A673 (cell line): ENCODE data around the gene LRRC72. TPM values are rescaled to one million over a fixed set of nuclear protein-coding genes. Genes with fewer than 3 reads are reported as not detected.

Source experiments
- BruUV-seq: library from RNA; stranded (reverse); fragments of 400-500 nt; replicated peaks from 2 replicates; lab custom pipeline; 2021; lab: Mats Ljungman, UMichigan
- CTCF ChIA-PET: fragments of 300-600 bp; sonication (Branson Sonifier 250); formaldehyde crosslinking; loops from one replicate; lab custom pipeline; 2022; ENCODE audit warnings: antibody characterized with exemption; lab: Charles Lee
- POLR2A ChIA-PET: fragments of 300-600 bp; sonication (Branson Sonifier 250); formaldehyde crosslinking; loops from one replicate; lab custom pipeline; 2022; ENCODE audit warnings: antibody characterized with exemption; ENCODE audit not compliant: low non-redundant PET; lab: Charles Lee
- DNase-seq: peaks from one replicate; pipeline ENCODE4 v3.0.0-alpha.2; 2015; ENCODE audit warnings: low spot score
- H3K27ac ChIP-seq: fragments of 200-600 bp; sonication (generic); 2 replicates; pipeline ENCODE4 v1.5.1; 2016; ENCODE audit warnings: mixed run types, low read depth, mild to moderate bottlenecking, mixed read lengths, antibody characterized with exemption, low read length; ENCODE audit not compliant: poor library complexity, severe bottlenecking
- H3K27me3 ChIP-seq: fragments of 200-600 bp; sonication (generic); replicated peaks from 2 replicates; pipeline ENCODE4 v1.6.1; 2017; ENCODE audit warnings: mixed run types, low read depth, mild to moderate bottlenecking, mixed read lengths, antibody characterized with exemption, low read length; ENCODE audit not compliant: insufficient read depth, poor library complexity
- H3K36me3 ChIP-seq: fragments of 200-600 bp; sonication (generic); 2 replicates; pipeline ENCODE4 v1.6.1; 2016; ENCODE audit warnings: mixed run types, mild to moderate bottlenecking, mixed read lengths, antibody characterized with exemption, low read length; ENCODE audit not compliant: insufficient read depth, poor library complexity, severe bottlenecking
- H3K4me1 ChIP-seq: fragments of 200-600 bp; sonication (generic); 2 replicates; pipeline ENCODE4 v1.6.1; 2017; ENCODE audit warnings: mixed run types, mild to moderate bottlenecking, mixed read lengths, antibody characterized with exemption, low read length; ENCODE audit not compliant: insufficient read depth, poor library complexity, severe bottlenecking
- H3K4me3 ChIP-seq: fragments of 200-600 bp; sonication (generic); 2 replicates; pipeline ENCODE4 v1.5.1; 2016; ENCODE audit warnings: low read depth, mixed run types, mild to moderate bottlenecking, mixed read lengths, low read length; ENCODE audit not compliant: poor library complexity, severe bottlenecking
- H3K9me3 ChIP-seq: fragments of 200-600 bp; sonication (generic); 2 replicates; pipeline ENCODE4 v1.6.1; 2016; ENCODE audit warnings: mixed run types, low read depth, mild to moderate bottlenecking, mixed read lengths, antibody characterized with exemption, low read length; ENCODE audit not compliant: poor library complexity, severe bottlenecking
- EZH2 ChIP-seq: fragments of 200-600 bp; sonication (generic); IDR thresholded peaks from 2 replicates; pipeline ENCODE4 v1.6.1; 2017; ENCODE audit warnings: borderline replicate concordance, low read depth, mild to moderate bottlenecking, mixed read lengths, antibody characterized with exemption, low read length; ENCODE audit not compliant: poor library complexity, severe bottlenecking
- intact Hi-C: fragments of 100-400 bp; cut with micrococcal nuclease; formaldehyde crosslinking; loops from one replicate; pipeline ENCODE4 v1.10.0; 2022; ENCODE audit not compliant: unreplicated experiment
- total RNA-seq: library from RNA; stranded (reverse); gene quantifications from 2 replicates; pipeline ENCODE4 v1.2.3, GENCODE V29; 2021
- TF ChIP-seq, protein P1 (sequence below): fragments of 300-800, 200-600 bp; sonication (generic); conservative IDR thresholded peaks from 2 replicates; pipeline ENCODE4 v1.5.1; 2017; ENCODE audit warnings: low read depth, mild to moderate bottlenecking, antibody characterized with exemption, low read length, moderate library complexity, mixed read lengths

LRRC72 gene
- total RNA-seq, 1 experiment from 2014 or later = not detected

- BruUV-seq = no TSS peak
These were observed 16.8 kb upstream of the LRRC72 start for GRCh38 chr7:16509829-16510228.

GRCh38 chr7:16511314-16511713 is 15.3 kb upstream of the LRRC72 start:
- TF ChIP-seq EZH2 = no peak
- TF ChIP-seq, protein P1, sequence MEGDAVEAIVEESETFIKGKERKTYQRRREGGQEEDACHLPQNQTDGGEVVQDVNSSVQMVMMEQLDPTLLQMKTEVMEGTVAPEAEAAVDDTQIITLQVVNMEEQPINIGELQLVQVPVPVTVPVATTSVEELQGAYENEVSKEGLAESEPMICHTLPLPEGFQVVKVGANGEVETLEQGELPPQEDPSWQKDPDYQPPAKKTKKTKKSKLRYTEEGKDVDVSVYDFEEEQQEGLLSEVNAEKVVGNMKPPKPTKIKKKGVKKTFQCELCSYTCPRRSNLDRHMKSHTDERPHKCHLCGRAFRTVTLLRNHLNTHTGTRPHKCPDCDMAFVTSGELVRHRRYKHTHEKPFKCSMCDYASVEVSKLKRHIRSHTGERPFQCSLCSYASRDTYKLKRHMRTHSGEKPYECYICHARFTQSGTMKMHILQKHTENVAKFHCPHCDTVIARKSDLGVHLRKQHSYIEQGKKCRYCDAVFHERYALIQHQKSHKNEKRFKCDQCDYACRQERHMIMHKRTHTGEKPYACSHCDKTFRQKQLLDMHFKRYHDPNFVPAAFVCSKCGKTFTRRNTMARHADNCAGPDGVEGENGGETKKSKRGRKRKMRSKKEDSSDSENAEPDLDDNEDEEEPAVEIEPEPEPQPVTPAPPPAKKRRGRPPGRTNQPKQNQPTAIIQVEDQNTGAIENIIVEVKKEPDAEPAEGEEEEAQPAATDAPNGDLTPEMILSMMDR = no peak
- CTCF ChIA-PET = no interaction called here
- no peak for DNase-seq

More at GRCh38 chr7:16509829-16510228, 16.8 kb upstream of the LRRC72 start:
- H3K36me3 ChIP-seq = no peaks in the 10 kb centered on the region
- H3K9me3 ChIP-seq = no peaks in the 10 kb centered on the region
- CTCF ChIA-PET = no interaction called here
- no peak overlapping the region for H3K27ac ChIP-seq
- peaks cover 11% of the 10 kb centered on the region for H3K27me3 ChIP-seq
- intact Hi-C loops = loop anchor here (5.0 kb wide), 1 partner anchor 202 kb away; no protein-coding TSS in a partner anchor
- peaks cover 8% of the 10 kb centered on the region for H3K4me1 ChIP-seq
- TF ChIP-seq, protein P1 = peak; percentile 28; the same call in 1 of the 2 replicates
- no peak for TF ChIP-seq EZH2
- no peak overlapping the region for H3K4me3 ChIP-seq
- DNase-seq = peak; percentile 29
- POLR2A ChIA-PET = no interaction called here

GRCh38 chr7:16512097-16512496 is 14.5 kb upstream of the LRRC72 start:
- Histone ChIP-seq H3K4me3 (no peak overlapping the region), H3K4me1 (peaks cover 15% of the 10 kb centered on the region), H3K27me3 (peaks cover 13% of the 10 kb centered on the region), H3K27ac (no peak overlapping the region), H3K9me3 (no peaks in the 10 kb centered on the region), H3K36me3 (no peaks in the 10 kb centered on the region)
- intact Hi-C loops = loop anchor here (5.0 kb wide), 1 partner anchor 200 kb away; no protein-coding TSS in a partner anchor
- DNase-seq = no peak
- POLR2A ChIA-PET = no interaction called here
- BruUV-seq = no TSS peak
- CTCF ChIA-PET = no interaction called here
- TF ChIP-seq, protein P1 = no peak
- no peak for TF ChIP-seq EZH2

More at GRCh38 chr7:16511314-16511713, 15.3 kb upstream of the LRRC72 start:
- H3K36me3 ChIP-seq = no peaks in the 10 kb centered on the region
- H3K4me1 ChIP-seq = peaks cover 15% of the 10 kb centered on the region
- peaks cover 7% of the 10 kb centered on the region for H3K27me3 ChIP-seq
- no peak overlapping the region for H3K4me3 ChIP-seq
- POLR2A ChIA-PET = no interaction called here
- H3K9me3 ChIP-seq = no peaks in the 10 kb centered on the region
- no peak overlapping the region for H3K27ac ChIP-seq
- intact Hi-C loops = loop anchor here (5.0 kb wide), 1 partner anchor 201 kb away; no protein-coding TSS in a partner anchor
- no TSS peak for BruUV-seq
